ENCODE data around the gene KLKB1.

Gene KLKB1

GRCh38 chr4:186191200-186192065 lies 35.9 kb upstream of the KLKB1 start, which contains the start of gene CYP4V2 (continued):
- TF ChIP-seq ELK4 (IDR thresholded peaks at IDR 0.05; ENCODE audit: borderline replicate concordance, low read depth, low read length) (peak; percentile 48; the same call in 1 of the 2 replicates), ZNF624 (tag by site-specific recombination; IDR thresholded peaks at IDR 0.05) (no peak), ZNF747 (tag by site-specific recombination; IDR thresholded peaks at IDR 0.05) (no peak), ZNF211 (tag by site-specific recombination; IDR thresholded peaks at IDR 0.05; ENCODE audit: low read depth) (no peak), GLIS1 (tag by site-specific recombination; IDR thresholded peaks at IDR 0.05) (peak; percentile 40), PRDM2 (tag by site-specific recombination; IDR thresholded peaks at IDR 0.05; ENCODE audit: borderline replicate concordance) (no peak), KLF8 (tag by site-specific recombination; IDR thresholded peaks at IDR 0.05) (peak; percentile 63; the same call in 1 of the 2 replicates), ZNF266 (tag by site-specific recombination; IDR thresholded peaks at IDR 0.05; ENCODE audit: low read depth) (no peak), ZNF692 (tag by site-specific recombination; IDR thresholded peaks at IDR 0.05) (0 out of 2 replicates have a peak, but pooled peaks have one; percentile 27), ZNF426 (tag by site-specific recombination; IDR thresholded peaks at IDR 0.05) (no peak), HOXC10 (CRISPR knock-in tag; IDR thresholded peaks at IDR 0.05) (no peak), SCRT1 (tag by site-specific recombination; IDR thresholded peaks at IDR 0.05; ENCODE audit: borderline replicate concordance) (no peak), ZNF280C (tag by site-specific recombination; IDR thresholded peaks at IDR 0.05) (no peak), ZNF837 (tag by site-specific recombination; IDR thresholded peaks at IDR 0.05) (no peak), ZNF423 (tag by site-specific recombination; IDR thresholded peaks at IDR 0.05) (peak; percentile 64; the same call in 1 of the 2 replicates), SCRT2 (tag by site-specific recombination; IDR thresholded peaks at IDR 0.05) (no peak), ZNF549 (tag by site-specific recombination; IDR thresholded peaks at IDR 0.05) (no peak), ZNF350 (tag by site-specific recombination; IDR thresholded peaks at IDR 0.05) (no peak), ZNF514 (tag by site-specific recombination; IDR thresholded peaks at IDR 0.05) (no peak), ZNF248 (tag by site-specific recombination; IDR thresholded peaks at IDR 0.05) (no peak), HOXA7 (CRISPR knock-in tag; IDR thresholded peaks at IDR 0.05; ENCODE audit: borderline replicate concordance) (no peak), YY1 (tag by site-specific recombination; IDR thresholded peaks at IDR 0.05) (no peak; the same call in 1 of the 2 replicates), ZNF112 (tag by site-specific recombination; IDR thresholded peaks at IDR 0.05) (no peak), ZNF184 (tag by site-specific recombination; IDR thresholded peaks at IDR 0.05) (no peak), MYNN (tag by site-specific recombination; IDR thresholded peaks at IDR 0.05; ENCODE audit: borderline replicate concordance) (no peak), ZNF670 (tag by site-specific recombination; IDR thresholded peaks at IDR 0.05; ENCODE audit: low read depth) (no peak), PRDM4 (tag by site-specific recombination; IDR thresholded peaks at IDR 0.05) (peak; percentile 86)

Data from HEK293 (cell line).